Activated CD8-positive, alpha-beta memory T cell treated with anti-CD3 and anti-CD28 coated beads, Interleukin-2, amount 10 ng/mL, durations not matched to agents 7 days and 5 days (primary cell): Measurements from ENCODE around the gene RBMS1. TPM values are rescaled to one million over a fixed set of nuclear protein-coding genes. Genes with fewer than 3 reads are reported as not detected.
"Not testable (repeated sequence)": the region's sequence is repeated elsewhere in the genome, so short reads cannot be mapped to it uniquely, and the experiment has no call there.

Experiments used
- ATAC-seq: fragments of 150-1000 bp; cut with Tn5 transposase; one replicate; pipeline ENCODE4 v1.10.0; 2021; ENCODE audit warnings: moderate library complexity
- CTCF ChIA-PET: fragments of 350-600 bp; sonication (Branson Sonifier 250); formaldehyde crosslinking; loops from one replicate; lab custom pipeline; 2021; ENCODE audit warnings: antibody characterized with exemption; lab: Charles Lee
- DNase-seq: peaks from one replicate; pipeline ENCODE4 v3.0.0-alpha.2; 2020
- H3K27ac Mint-ChIP-seq: one replicate; pipeline ENCODE4 v1.8.0; 2021; ENCODE audit warnings: mild to moderate bottlenecking, mixed read lengths
- H3K27me3 Mint-ChIP-seq: one replicate; pipeline ENCODE4 v1.8.0; 2021; ENCODE audit warnings: mixed read lengths
- H3K36me3 Mint-ChIP-seq: one replicate; pipeline ENCODE4 v1.8.0; 2021; ENCODE audit warnings: mild to moderate bottlenecking, mixed read lengths
- H3K4me1 Mint-ChIP-seq: one replicate; pipeline ENCODE4 v1.8.0; 2021; ENCODE audit warnings: mixed read lengths
- H3K4me3 Mint-ChIP-seq: one replicate; pipeline ENCODE4 v1.8.0; 2021; ENCODE audit warnings: mild to moderate bottlenecking, moderate library complexity, mixed read lengths
- H3K9me3 Mint-ChIP-seq: one replicate; pipeline ENCODE4 v1.8.0; 2022; ENCODE audit warnings: low read depth, mixed read lengths
- total RNA-seq, 2 experiments: library from RNA; stranded (reverse); gene quantifications; one replicate each; pipeline ENCODE4 v1.2.3, GENCODE V29; 2021

Gene RBMS1
- total RNA-seq, 2 experiments from 2014 or later, result 41.8 to 54.9 TPM

- H3K27me3 Mint-ChIP-seq, result no peaks in the 10 kb centered on the region
- no peak for ATAC-seq
- CTCF ChIA-PET, result no interaction called here
- peaks cover 25% of the 10 kb centered on the region for H3K36me3 Mint-ChIP-seq
- no peaks in the 10 kb centered on the region for H3K9me3 Mint-ChIP-seq
- no peak overlapping the region for H3K4me3 Mint-ChIP-seq
- DNase-seq, result no peak
- peaks cover 47% of the 10 kb centered on the region for H3K4me1 Mint-ChIP-seq
- H3K27ac Mint-ChIP-seq, result no peak overlapping the region
These were observed 62.2 kb downstream of the RBMS1 start for GRCh38 chr2:160431441-160431840.

DNA sequence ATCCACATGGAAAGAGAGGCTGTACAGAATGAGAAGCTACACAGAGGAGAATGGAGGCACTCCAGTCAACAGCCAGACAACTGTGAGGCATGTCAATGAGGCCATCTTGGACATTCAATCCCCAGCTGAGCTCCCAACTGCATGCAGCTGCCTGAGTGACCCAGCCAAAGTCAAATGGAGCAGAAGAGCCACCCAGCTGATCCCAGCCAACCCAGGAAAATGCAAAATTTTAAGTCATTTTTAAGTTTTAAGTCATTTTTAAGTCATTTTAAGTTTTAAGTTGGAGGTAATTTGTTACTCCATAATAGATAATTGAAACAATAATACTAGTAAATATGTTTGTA is 63.6 kb downstream of the RBMS1 start:
- H3K4me1 Mint-ChIP-seq, result peaks cover 54% of the 10 kb centered on the region
- H3K36me3 Mint-ChIP-seq, result peaks cover 31% of the 10 kb centered on the region
- CTCF ChIA-PET, result interaction anchor here (0.8 to 4.0 kb wide), 17 partner anchors 10 to 160 kb away, joined by 3 to 33 read pairs (median 4); partner anchors contain the start of gene RBMS1
- no peaks in the 10 kb centered on the region for H3K9me3 Mint-ChIP-seq
- no peaks in the 10 kb centered on the region for H3K27me3 Mint-ChIP-seq
- ATAC-seq, result no peak
- no peak for DNase-seq
- H3K4me3 Mint-ChIP-seq, result no peak overlapping the region
- H3K27ac Mint-ChIP-seq, result peak overlapping the region; percentile 68

GRCh38 chr2:160429248-160430000 is 64.2 kb downstream of the RBMS1 start:
- no peaks in the 10 kb centered on the region for H3K9me3 Mint-ChIP-seq
- ATAC-seq (peak; percentile 49), DNase-seq (no peak)
- peaks cover 54% of the 10 kb centered on the region for H3K4me1 Mint-ChIP-seq
- CTCF ChIA-PET, result interaction anchor here (0.6 to 4.0 kb wide), 23 partner anchors 10 to 490 kb away, joined by 3 to 33 read pairs (median 4); partner anchors contain the start of gene RBMS1
- H3K27me3 Mint-ChIP-seq, result no peaks in the 10 kb centered on the region
- peaks cover 31% of the 10 kb centered on the region for H3K36me3 Mint-ChIP-seq
- H3K27ac Mint-ChIP-seq, result peak overlapping the region; percentile 94
- no peak overlapping the region for H3K4me3 Mint-ChIP-seq

- Mint-ChIP-seq H3K27me3 (no peaks in the 10 kb centered on the region), H3K9me3 (no peaks in the 10 kb centered on the region), H3K36me3 (peaks cover 34% of the 10 kb centered on the region), H3K4me1 (peaks cover 50% of the 10 kb centered on the region), H3K4me3 (peak overlapping the region; percentile 72), H3K27ac (peak overlapping the region; percentile 94)
- peak; percentile 7 for ATAC-seq
- no peak for DNase-seq
- CTCF ChIA-PET, result interaction anchor here (0.7 to 4.0 kb wide), 14 partner anchors 9 to 636 kb away, joined by 3 to 33 read pairs (median 4); partner anchors contain the start of gene RBMS1
These were observed 65.2 kb downstream of the RBMS1 start for GRCh38 chr2:160428405-160428763.

GRCh38 chr2:160427629-160428404 is 65.8 kb downstream of the RBMS1 start:
- CTCF ChIA-PET, result interaction anchor here (0.7 to 4.0 kb wide), 12 partner anchors 8 to 636 kb away, joined by 3 to 33 read pairs (median 5); partner anchors contain the start of gene RBMS1
- ATAC-seq, result peak; percentile 87
- peak overlapping the region; percentile 72 for H3K4me3 Mint-ChIP-seq
- peak overlapping the region; percentile 94 for H3K27ac Mint-ChIP-seq
- peaks cover 50% of the 10 kb centered on the region for H3K4me1 Mint-ChIP-seq
- no peaks in the 10 kb centered on the region for H3K9me3 Mint-ChIP-seq
- DNase-seq, result peak; percentile 78
- peaks cover 38% of the 10 kb centered on the region for H3K36me3 Mint-ChIP-seq
- H3K27me3 Mint-ChIP-seq, result no peaks in the 10 kb centered on the region

GRCh38 chr2:160426604-160427003 is 67.0 kb downstream of the RBMS1 start:
- no peak for DNase-seq
- no peak for ATAC-seq
- Mint-ChIP-seq H3K27ac (peak overlapping the region; percentile 58), H3K36me3 (peaks cover 38% of the 10 kb centered on the region), H3K27me3 (no peaks in the 10 kb centered on the region), H3K4me1 (peaks cover 54% of the 10 kb centered on the region), H3K4me3 (no peak overlapping the region), H3K9me3 (no peaks in the 10 kb centered on the region)
- CTCF ChIA-PET, result interaction anchor here (4.0 kb wide), 1 partner anchor 21 kb away, joined by 33 read pairs; no protein-coding TSS in a partner anchor

DNA sequence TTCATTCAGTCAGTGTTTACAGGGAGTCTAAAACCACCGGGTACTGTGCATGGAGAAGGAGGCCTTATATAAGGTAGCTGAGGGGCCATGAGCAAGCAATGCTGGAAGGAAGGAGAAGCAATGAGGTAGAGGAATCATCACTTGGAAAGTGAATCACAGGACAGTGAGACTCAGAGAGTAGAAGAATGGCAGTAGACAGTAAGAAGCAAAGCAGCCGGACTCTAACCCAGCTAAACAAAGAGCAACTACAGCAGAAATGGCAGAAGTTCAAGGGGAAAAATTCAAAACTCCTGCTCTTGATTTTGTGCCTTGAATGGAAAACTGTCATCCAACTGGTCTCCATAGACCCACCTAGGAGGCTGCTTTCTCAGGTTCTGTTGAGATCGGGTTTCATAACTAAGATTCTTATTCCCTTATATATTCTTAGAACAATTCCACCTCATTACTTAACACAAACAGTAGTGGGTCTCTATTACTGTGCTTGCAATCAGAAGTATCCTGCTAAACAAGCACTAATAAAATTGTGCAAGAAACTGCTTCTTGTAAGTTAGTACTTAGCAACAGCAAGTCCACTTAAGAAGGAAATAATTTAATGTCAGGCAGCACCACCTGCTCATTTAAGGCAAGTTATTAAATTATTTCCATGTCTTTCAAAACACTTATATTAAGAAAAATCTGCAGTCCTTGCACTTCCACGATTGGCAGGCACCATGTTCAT is 68.0 kb downstream of the RBMS1 start:
- peak overlapping the region; percentile 60 for H3K27ac Mint-ChIP-seq
- H3K27me3 Mint-ChIP-seq, result no peaks in the 10 kb centered on the region
- ATAC-seq (no peak), DNase-seq (no peak)
- H3K36me3 Mint-ChIP-seq, result peaks cover 32% of the 10 kb centered on the region
- peaks cover 2% of the 10 kb centered on the region for H3K9me3 Mint-ChIP-seq
- CTCF ChIA-PET, result no interaction called here
- H3K4me3 Mint-ChIP-seq, result no peak overlapping the region
- H3K4me1 Mint-ChIP-seq, result peaks cover 60% of the 10 kb centered on the region

DNA sequence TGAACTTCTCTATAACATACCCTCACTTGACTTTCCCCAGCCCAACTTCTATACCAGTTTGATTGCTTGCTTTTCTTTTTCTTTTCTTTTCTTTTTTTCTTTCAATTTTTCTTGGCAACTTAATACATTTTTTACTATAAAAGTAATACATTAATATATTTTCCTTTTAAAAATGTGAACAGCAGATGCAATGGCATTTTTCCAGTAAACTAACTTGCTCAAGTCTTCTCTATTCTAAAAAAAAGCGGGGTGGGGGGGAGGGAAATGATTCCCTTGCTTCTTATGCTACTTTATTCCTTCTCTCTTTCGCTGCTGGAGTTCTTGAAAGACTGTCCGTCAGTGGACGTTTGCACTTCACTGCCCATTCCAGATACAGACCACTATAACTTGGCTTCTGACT is 70.5 kb downstream of the RBMS1 start:
- Mint-ChIP-seq H3K4me1 (peaks cover 54% of the 10 kb centered on the region), H3K27me3 (no peaks in the 10 kb centered on the region), H3K4me3 (no peak overlapping the region), H3K9me3 (peaks cover 2% of the 10 kb centered on the region), H3K27ac (no peak overlapping the region), H3K36me3 (peaks cover 29% of the 10 kb centered on the region)
- ATAC-seq (no peak), DNase-seq (no peak)
- CTCF ChIA-PET, result interaction anchor here (1.3 kb wide), 1 partner anchor 20 kb away, joined by 3 read pairs; no protein-coding TSS in a partner anchor

DNA sequence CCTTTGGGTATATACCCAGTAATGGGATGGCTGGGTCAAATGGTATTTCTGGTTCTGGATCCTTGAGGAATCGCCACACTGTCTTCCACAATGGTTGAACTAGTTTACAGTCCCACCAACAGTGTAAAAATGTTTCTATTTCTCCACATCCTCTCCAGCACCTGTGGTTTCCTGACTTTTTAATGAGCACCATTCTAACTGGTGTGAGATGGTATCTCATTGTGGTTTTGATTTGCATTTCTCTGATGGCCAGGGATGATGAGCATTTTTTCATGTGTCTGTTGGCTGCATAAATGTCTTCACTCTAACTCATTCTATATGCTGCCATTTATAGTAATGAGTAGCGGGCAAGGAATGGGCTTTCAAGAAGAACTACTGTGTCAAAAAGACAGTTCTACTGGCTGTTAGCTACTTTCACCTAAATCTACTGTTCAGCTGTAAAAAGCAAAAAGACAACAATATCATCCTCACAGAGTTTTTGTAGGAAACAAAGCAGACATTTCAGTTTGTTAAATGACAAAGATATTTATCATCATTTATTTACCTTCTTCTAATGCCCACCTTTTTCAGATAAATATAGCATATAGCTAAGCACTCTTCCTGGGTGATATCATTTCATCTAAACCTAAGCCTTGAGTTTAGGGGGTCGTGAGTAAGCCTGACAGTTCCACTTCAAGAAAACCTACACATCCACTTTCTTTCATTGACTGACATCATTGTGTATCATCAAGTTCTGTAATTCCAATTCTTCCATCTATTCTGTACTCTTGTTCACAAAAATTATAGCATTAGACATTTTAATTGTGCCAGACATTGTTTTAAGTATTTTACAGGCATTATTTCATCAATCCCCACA is 71.7 kb downstream of the RBMS1 start:
- not testable (repeated sequence) for DNase-seq, H3K27me3 Mint-ChIP-seq, H3K9me3 Mint-ChIP-seq
- peak overlapping the region; percentile 58 for H3K27ac Mint-ChIP-seq
- H3K4me3 Mint-ChIP-seq, result peak overlapping the region; percentile 21
- H3K4me1 Mint-ChIP-seq, result peaks cover 50% of the 10 kb centered on the region
- CTCF ChIA-PET, result interaction anchor here (0.5 to 1.3 kb wide), 3 partner anchors 17 to 28 kb away, joined by 3 read pairs; no protein-coding TSS in a partner anchor
- peaks cover 29% of the 10 kb centered on the region for H3K36me3 Mint-ChIP-seq
- peak; percentile 52 for ATAC-seq

- Mint-ChIP-seq H3K4me3 (no peak overlapping the region), H3K9me3 (peaks cover 2% of the 10 kb centered on the region), H3K27me3 (no peaks in the 10 kb centered on the region), H3K27ac (no peak overlapping the region), H3K4me1 (peaks cover 43% of the 10 kb centered on the region), H3K36me3 (peaks cover 25% of the 10 kb centered on the region)
- ATAC-seq (no peak), DNase-seq (no peak)
- CTCF ChIA-PET, result interaction anchor here (1.2 to 2.4 kb wide), 2 partner anchors 9 kb away, joined by 4 to 12 read pairs; no protein-coding TSS in a partner anchor
These were observed 72.9 kb downstream of the RBMS1 start for GRCh38 chr2:160420711-160421110.

GRCh38 chr2:160419776-160420505 is 73.7 kb downstream of the RBMS1 start:
- Mint-ChIP-seq H3K27me3 (no peaks in the 10 kb centered on the region), H3K4me3 (no peak overlapping the region), H3K36me3 (peaks cover 21% of the 10 kb centered on the region), H3K27ac (no peak overlapping the region), H3K4me1 (peaks cover 39% of the 10 kb centered on the region), H3K9me3 (peaks cover 2% of the 10 kb centered on the region)
- peak; percentile 34 for ATAC-seq
- no peak for DNase-seq
- CTCF ChIA-PET, result interaction anchor here (1.2 to 2.4 kb wide), 2 partner anchors 8 to 10 kb away, joined by 4 to 12 read pairs; no protein-coding TSS in a partner anchor
